GM19238 (cell line): ENCODE results near the gene TSPOAP1.

ENCODE experiments used
- DNase-seq: peaks from one replicate; pipeline ENCODE4 v3.0.0; 2011; ENCODE audit warnings: low spot score; ENCODE audit not compliant: insufficient read length

Gene TSPOAP1

DNA sequence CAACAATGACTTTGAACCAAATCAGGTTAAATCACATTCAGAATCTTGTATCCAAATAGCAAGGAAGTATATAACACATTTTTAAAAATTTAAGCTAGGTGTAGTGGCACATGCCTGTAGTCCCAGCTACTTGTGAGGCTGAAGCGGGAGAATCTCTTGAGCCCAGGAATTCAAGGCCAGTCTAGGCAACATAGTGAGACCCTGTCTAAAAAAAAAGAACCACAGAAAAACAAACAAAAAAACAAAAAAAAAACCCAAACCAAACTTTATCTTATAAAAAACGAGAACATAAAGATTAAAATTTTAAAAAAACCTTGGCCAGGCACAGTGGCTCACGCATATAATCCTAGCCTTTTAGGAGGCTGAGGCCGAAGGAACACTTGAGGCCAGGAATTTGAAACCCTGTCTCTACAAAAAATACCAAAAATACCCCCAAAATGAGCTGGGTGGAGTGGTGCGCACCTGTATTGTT is 11.8 kb upstream of the TSPOAP1 start:
- DNase-seq: no peak

- no peak for DNase-seq
Observed at GRCh38 chr17:58339755-58340404, 11.3 kb upstream of the TSPOAP1 start.

GRCh38 chr17:58338841-58339754 is 10.5 kb upstream of the TSPOAP1 start:
- DNase-seq: no peak

GRCh38 chr17:58338454-58338840 is 9.9 kb upstream of the TSPOAP1 start:
- no peak for DNase-seq

GRCh38 chr17:58337600-58338453 is 9.2 kb upstream of the TSPOAP1 start:
- peak; percentile 57 for DNase-seq

GRCh38 chr17:58337210-58337599 is 8.6 kb upstream of the TSPOAP1 start:
- no peak for DNase-seq

DNA sequence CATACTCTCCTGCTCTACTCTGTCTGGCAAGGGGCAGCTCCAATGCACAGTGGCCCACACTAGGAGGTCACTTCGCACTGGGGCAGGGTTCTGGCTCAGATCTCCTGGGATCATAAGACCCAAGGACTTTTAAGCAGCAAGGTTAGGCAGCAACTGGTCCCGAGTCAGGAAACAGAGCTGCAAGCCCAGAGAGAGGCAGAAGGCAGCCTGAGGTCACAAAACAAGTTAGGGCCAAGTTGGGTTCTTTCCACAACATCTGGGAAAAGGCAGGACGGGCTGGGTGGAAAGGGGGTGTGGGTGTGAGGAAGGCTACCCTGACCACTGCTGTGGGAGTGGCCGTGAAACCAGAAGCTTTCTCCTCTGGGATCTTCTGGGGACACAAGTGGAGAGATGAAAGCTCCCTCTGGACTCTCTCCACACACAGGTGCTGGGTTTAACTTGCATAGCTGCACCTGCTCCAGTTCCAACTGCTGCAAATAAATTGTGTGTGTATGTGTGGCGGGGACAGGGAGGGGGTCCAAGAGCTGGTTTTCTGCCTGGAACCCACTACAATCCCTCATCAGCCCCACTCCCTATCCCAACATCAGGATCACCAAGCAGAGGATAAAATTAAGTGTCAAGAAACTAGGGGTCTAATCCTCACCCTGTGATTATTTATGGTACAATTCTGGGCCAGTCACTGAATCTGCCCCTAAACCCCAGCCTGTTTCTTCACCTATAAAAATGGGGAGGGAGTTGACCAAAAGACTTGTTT is 8.0 kb upstream of the TSPOAP1 start:
- no peak for DNase-seq

DNA sequence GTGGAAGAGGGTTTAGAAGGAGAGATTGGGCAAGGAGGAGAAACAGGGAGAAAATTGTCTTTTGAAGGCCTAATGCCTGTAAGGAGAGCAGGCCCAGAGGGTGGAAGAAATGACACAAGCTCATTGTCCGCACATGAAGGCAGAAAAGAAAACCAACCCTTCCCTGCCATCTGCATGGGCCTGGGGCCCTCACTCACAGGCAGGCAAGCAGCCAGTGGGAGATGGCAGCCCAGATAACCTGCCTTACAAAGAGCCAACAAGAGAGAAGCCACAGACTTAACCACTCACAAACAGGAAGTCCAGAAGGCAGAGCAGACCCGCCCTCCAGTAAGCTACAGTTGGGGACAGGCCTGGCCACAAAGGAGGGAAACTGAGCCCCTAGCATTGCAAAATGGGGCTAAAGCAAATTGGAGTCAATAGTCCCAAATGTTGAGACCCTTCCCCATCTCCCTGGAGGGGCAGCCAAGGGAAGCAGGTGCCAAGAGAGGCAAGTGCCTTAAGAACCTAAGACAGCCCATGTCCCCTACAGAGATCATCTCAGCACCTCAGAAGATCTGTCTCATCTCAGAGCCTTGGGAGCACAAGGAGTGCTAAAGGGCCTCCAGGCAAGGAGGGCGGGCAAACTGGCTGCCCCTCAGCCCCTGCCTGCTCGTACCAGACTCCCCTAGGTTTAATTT is 7.3 kb upstream of the TSPOAP1 start:
- no peak for DNase-seq

DNA sequence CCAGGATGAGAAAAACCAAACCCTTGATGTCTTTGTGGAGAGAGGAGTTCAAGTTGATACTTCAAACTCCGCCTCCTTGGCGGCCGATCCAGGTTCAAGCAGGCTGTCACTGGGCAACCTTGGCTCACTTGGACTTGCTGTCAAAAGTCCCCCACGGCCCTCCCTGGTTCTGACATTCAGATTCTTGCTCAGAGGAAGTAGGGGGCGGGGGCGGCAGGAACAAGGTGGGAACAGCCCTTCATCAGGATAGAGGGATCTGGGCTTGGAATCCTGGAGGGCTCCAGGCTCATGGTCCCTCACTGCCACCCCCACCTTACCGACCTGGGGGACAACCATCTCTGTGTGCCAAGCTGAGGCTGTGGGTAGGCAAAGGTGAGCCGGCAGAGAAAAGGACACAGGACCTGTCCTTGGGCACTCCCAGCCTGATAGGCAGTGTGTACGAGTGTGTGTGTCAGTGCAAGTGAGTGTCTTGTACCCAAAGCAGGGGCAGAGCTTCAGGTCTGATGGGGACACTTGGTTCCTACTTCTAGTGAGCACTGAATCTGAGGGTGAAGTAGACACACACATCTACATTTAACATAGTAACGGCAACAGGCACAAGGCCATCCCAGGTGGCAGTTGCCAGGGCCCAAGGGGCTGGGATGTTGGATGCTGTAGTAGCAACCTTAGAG is 6.6 kb upstream of the TSPOAP1 start:
- no peak for DNase-seq

DNA sequence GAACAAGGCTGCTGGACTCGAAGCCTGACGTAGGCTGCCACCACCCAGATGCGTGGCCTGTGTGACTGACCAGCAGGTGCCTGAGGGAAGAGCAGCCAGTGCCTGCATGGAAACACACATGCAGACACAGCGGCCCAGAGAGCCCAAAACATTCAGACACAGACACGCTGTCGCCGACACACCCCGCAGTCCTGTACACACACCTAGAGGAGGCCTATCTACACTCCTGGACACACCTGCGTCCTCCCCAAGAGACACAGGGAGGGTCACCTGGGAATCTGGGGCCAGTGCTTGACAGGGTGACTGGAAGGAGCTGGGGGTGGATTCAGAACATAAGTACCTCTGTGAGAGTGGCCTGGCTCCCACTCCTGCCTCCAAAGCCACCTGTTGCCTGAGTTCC is 6.1 kb upstream of the TSPOAP1 start:
- no peak for DNase-seq

DNA sequence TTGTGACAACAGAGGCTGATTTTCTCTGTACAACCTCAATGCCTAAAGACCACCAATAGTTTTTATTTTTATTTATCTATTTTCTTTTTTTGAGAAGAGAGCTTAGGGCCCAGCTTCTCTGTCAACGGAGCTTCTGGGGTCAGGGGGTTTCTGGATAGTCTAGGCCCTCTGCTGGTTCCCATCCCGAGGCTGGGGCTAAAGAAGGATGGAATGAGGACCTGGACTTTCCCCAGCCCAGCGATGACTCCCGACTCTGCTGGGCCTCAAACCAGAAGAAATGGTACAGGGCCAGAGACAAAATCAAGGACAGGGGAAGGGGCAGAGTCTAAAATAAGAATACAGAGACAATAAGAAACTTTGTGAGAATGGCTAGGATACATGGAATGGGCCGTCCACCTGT is 5.7 kb upstream of the TSPOAP1 start:
- DNase-seq: no peak

GRCh38 chr17:58333736-58334207 is 5.2 kb upstream of the TSPOAP1 start:
- no peak for DNase-seq

- DNase-seq: no peak
Observed at GRCh38 chr17:58332778-58333735, 4.5 kb upstream of the TSPOAP1 start.

GRCh38 chr17:58331815-58332777 is 3.5 kb upstream of the TSPOAP1 start:
- peak; percentile 58 for DNase-seq

DNA sequence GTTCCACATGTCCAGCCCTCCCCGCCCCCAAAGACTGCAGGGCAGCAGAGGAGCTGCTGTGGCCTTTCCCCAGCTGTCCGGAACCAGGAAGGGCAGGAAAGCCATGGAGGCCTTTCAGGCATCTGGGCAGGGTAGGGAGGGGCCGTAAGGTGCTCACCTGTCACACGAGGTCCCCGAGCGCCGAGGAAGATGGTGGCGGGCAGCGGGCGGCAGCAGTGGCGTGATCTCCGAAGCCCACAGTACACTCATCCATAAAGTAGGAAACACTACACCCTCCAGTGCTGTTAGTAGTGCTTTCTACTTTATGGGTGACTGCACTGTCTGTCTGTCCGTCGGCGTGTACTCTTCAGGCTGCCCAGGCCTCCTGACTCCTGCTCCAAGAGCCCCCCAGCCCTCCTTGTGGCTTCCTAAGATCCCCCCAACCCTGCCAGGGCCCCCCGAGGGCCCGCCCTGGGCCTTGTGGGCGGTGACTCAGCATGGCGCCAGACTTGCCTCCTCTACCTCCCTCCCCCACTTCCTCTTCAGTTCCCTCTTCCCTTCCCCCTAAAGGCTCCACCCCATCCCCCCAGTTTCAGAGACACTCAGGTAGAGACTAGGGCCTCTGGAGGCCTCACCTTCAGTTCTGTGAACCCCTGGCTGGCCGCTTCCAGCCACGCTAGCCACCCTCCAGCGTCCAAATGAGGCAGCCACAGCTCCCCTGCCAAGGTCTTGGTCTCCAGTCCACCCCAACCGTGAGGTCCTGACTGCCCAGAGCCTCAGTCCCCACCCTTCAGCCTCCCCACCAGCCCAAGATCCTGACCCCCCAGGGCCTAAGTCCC is 2.6 kb upstream of the TSPOAP1 start:
- no peak for DNase-seq

DNA sequence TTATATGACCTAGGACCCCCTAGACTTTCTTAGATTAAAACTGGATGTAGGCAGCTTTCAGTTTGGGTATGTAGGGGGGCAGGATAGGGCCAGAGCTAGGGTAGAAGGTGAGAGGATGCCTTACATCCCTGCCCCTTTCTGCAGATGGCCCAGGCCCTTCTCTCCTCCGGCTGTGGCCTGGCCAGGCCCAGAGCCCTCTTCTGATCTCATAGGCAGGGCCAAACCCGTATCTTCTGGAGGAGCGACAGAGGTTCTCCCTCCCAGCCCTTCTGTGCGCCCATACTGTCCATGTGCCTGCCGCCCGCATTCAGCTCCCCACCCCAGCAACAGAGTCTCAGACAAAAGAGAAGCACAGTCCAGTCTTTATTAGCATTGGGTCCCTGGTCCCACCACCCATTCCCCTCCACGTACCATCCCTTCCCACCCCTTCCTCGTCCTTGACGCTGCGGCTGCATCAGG is 2.0 kb upstream of the TSPOAP1 start:
- no peak for DNase-seq
